GM12878 (cell line): ENCODE results near the gene ELP4. TPM values are rescaled to one million over a fixed set of nuclear protein-coding genes. Genes with fewer than 3 reads are reported as not detected.
"Not testable (repeated sequence)": the region's sequence is repeated elsewhere in the genome, so short reads cannot be mapped to it uniquely, and the experiment has no call there.

Source experiments
- ATAC-seq: fragments of 200-7000 bp; cut with Tn5 transposase; 3 replicates; pipeline ENCODE4 v1.9.1; 2020; ENCODE audit warnings: mild to moderate bottlenecking, moderate library complexity
- BruUV-seq: library from RNA; stranded (reverse); fragments of 400-500 nt; replicated peaks from 2 replicates; lab custom pipeline; 2021; lab: Mats Ljungman, UMichigan
- CTCF ChIA-PET: fragments of 300-600 bp; sonication (Branson Sonifier 250); formaldehyde crosslinking; extraction: SDS; loops from one replicate; lab custom pipeline; 2021; ENCODE audit warnings: inconsistent platforms; lab: Yijun Ruan, JAX
- POLR2A ChIA-PET: fragments of 350-600 bp; formaldehyde crosslinking; extraction: SDS; loops from one replicate; lab custom pipeline; 2021; ENCODE audit warnings: inconsistent platforms; lab: Charles Lee
- RAD21 ChIA-PET: fragments of 300-600 bp; sonication (Branson Sonifier 250); formaldehyde crosslinking; loops from one replicate; lab custom pipeline; 2023; ENCODE audit warnings: antibody characterized with exemption; ENCODE audit not compliant: unreplicated experiment; lab: Charles Lee
- SMC1A ChIA-PET: fragments of 300-600 bp; sonication (Branson Sonifier 250); formaldehyde crosslinking; loops from one replicate; lab custom pipeline; 2023; ENCODE audit not compliant: unreplicated experiment, uncharacterized antibody; lab: Charles Lee
- DNase-seq: peaks from one replicate; pipeline ENCODE4 v3.0.0-alpha.2; 2011; ENCODE audit warnings: low read depth, low spot score
- FAIRE-seq: peaks from 3 replicates; lab custom pipeline; 2011; peaks lifted over from hg19 to GRCh38; lab: Jason Lieb, UNC
- H2AFZ ChIP-seq: 2 replicates; pipeline ENCODE4 v1.6.0; 2011; ENCODE audit warnings: low read depth, low read length, control low read depth; ENCODE audit not compliant: control insufficient read depth
- H3K27ac ChIP-seq: 2 replicates; pipeline ENCODE4 v1.5.1; 2011; ENCODE audit warnings: control low read depth; ENCODE audit not compliant: control insufficient read depth, insufficient read depth
- H3K27me3 ChIP-seq, 2 experiments: replicated peaks in 1 of 2; 2 replicates each; pipeline versions ENCODE4 v1.6.0 to v1.6.1; 2011; ENCODE audit warnings: low read length in 1 of 2; ENCODE audit not compliant: control insufficient read depth in 2 of 2, insufficient read depth in 2 of 2
- H3K36me3 ChIP-seq, 2 experiments: 2 replicates each; pipeline ENCODE4 v1.5.1; 2011; ENCODE audit warnings: low read length in 1 of 2; ENCODE audit not compliant: control insufficient read depth in 2 of 2, insufficient read depth in 2 of 2
- H3K4me1 ChIP-seq: 2 replicates; pipeline ENCODE4 v1.6.1; 2011; ENCODE audit warnings: mild to moderate bottlenecking, low read length, moderate library complexity, mixed read lengths; ENCODE audit not compliant: control insufficient read depth, insufficient read depth
- H3K4me2 ChIP-seq: 2 replicates; pipeline ENCODE4 v1.6.0; 2011; ENCODE audit warnings: control low read depth; ENCODE audit not compliant: control insufficient read depth, insufficient read depth
- H3K4me3 ChIP-seq: fragments of 200-600 bp; sonication (generic); 2 replicates; pipeline ENCODE4 v1.5.1; 2016
- H3K79me2 ChIP-seq: 2 replicates; pipeline ENCODE4 v1.6.0; 2011; ENCODE audit warnings: low read length; ENCODE audit not compliant: control insufficient read depth, insufficient read depth
- H3K9ac ChIP-seq: 2 replicates; pipeline ENCODE4 v1.8.0; 2011; ENCODE audit warnings: low read length, control low read depth, mixed read lengths; ENCODE audit not compliant: control insufficient read depth, insufficient read depth
- H3K9me3 ChIP-seq: replicated peaks from 3 replicates; pipeline ENCODE4 v1.5.1; 2011; ENCODE audit warnings: mild to moderate bottlenecking, low read length; ENCODE audit not compliant: control insufficient read depth, insufficient read depth
- H4K20me1 ChIP-seq: 2 replicates; pipeline ENCODE4 v1.6.0; 2011; ENCODE audit not compliant: control insufficient read depth, insufficient read depth
- CBX5 ChIP-seq: sonication (generic); IDR thresholded peaks from 2 replicates; pipeline ENCODE4 v1.6.1; 2016; ENCODE audit warnings: low read depth, moderate library complexity, mild to moderate bottlenecking, inconsistent platforms
- IKZF1 ChIP-seq: fragments of 450-650 bp; conservative IDR thresholded peaks from 2 replicates; pipeline ENCODE4 v1.6.1; 2017; ENCODE audit warnings: antibody characterized with exemption, mild to moderate bottlenecking
- IKZF2 ChIP-seq, 2 experiments: fragments of 450-650 bp; IDR thresholded peaks; 2 replicates each; pipeline ENCODE4 v1.6.1; 2017; ENCODE audit warnings: mild to moderate bottlenecking in 2 of 2, moderate library complexity in 2 of 2
- MEF2A ChIP-seq: IDR thresholded peaks from 2 replicates; pipeline ENCODE4 v1.6.1; 2011; ENCODE audit warnings: low read depth, mild to moderate bottlenecking, low read length, moderate library complexity; ENCODE audit not compliant: insufficient read depth
- MTA2 ChIP-seq: fragments of 450-650 bp; IDR thresholded peaks from 2 replicates; pipeline ENCODE4 v1.6.1; 2016; ENCODE audit warnings: low read depth, mild to moderate bottlenecking, moderate library complexity
- NR2C1 ChIP-seq: fragments of 450-650 bp; IDR thresholded peaks from 2 replicates; pipeline ENCODE4 v1.6.1; 2017; ENCODE audit warnings: antibody characterized with exemption, mild to moderate bottlenecking, moderate library complexity
- SUPT20H ChIP-seq: IDR thresholded peaks from 2 replicates; pipeline ENCODE4 v1.6.1; 2011; ENCODE audit warnings: low read depth, mild to moderate bottlenecking, low read length, moderate library complexity, borderline replicate concordance; ENCODE audit not compliant: control insufficient read depth
- WGBS: methylation state at CpG from one replicate; pipeline ENCODE4 v1.1.6; 2016; ENCODE audit warnings: low lambda C conversion rate; ENCODE audit not compliant: insufficient replicate concordance, insufficient coverage; ENCODE audit errors: missing lambda C conversion rate; 5-methylcytosine and 5-hydroxymethylcytosine counted together
- in situ Hi-C: fragments of 300-500 bp; cut with MboI; formaldehyde crosslinking; loops from 9 replicates; pipeline ENCODE4 v1.14.3; 2018; ENCODE audit warnings: mixed read lengths
- intact Hi-C: fragments of 100-400 bp; cut with micrococcal nuclease; formaldehyde crosslinking; loops from one replicate; pipeline ENCODE4 v1.14.2; 2022; ENCODE audit not compliant: unreplicated experiment
- polyA plus RNA-seq, 11 experiments: library from polyadenylated mRNA; depleted of rRNA in 4 of 11; unstranded in 6 of 11; stranded (reverse) in 5 of 11; fragments of >200 nt; fragmentation: Nextera tagmentation in 4 of 11; fragmentation: Illumina TruSeq in 1 of 11; extraction: Ambion mirVana in 4 of 11; extraction: Trizol in 1 of 11; gene quantifications; 1 replicate in 1 of 11; 2 replicates in 10 of 11; pipeline versions ENCODE4 v1.2.1 to v1.2.3, GENCODE V29; 2011 to 2016; ENCODE audit warnings: inconsistent platforms in 2 of 11, missing spikeins in 2 of 11, low read depth in 1 of 11
- total RNA-seq, 4 experiments: library from RNA; depleted of rRNA in 3 of 4; stranded (reverse); fragments of >200 nt in 3 of 4; fragmentation: Illumina TruSeq in 1 of 4; extraction: Trizol in 1 of 4; gene quantifications; 2 replicates each; pipeline versions ENCODE4 v1.2.1 to v1.2.3, GENCODE V29; 2013 to 2021
- TF ChIP-seq, protein P1 (sequence below): fragments of 450-650 bp; formaldehyde crosslinking; IDR thresholded peaks from 2 replicates; pipeline ENCODE4 v1.4.0; 2022; ENCODE audit warnings: mild to moderate bottlenecking, moderate library complexity
- TF ChIP-seq, protein P2 (sequence below): IDR thresholded peaks from 2 replicates; pipeline ENCODE4 v1.6.1; 2012; ENCODE audit warnings: low read depth, low read length, improper control_type of control experiment
- TF ChIP-seq, protein P3 (sequence below): IDR thresholded peaks from 2 replicates; pipeline ENCODE4 v1.6.1; 2011; ENCODE audit warnings: borderline replicate concordance, low read depth, mild to moderate bottlenecking, moderate library complexity, mixed read lengths, low read length; ENCODE audit not compliant: insufficient read depth; ENCODE audit errors: extremely low read length
- TF ChIP-seq, protein P4 (sequence below): IDR thresholded peaks from 2 replicates; pipeline ENCODE4 v1.6.1; 2011; ENCODE audit warnings: borderline replicate concordance, low read depth, mild to moderate bottlenecking, moderate library complexity, low read length; ENCODE audit not compliant: insufficient read depth, poor library complexity, severe bottlenecking
- TF ChIP-seq, protein P5 (sequence below): IDR thresholded peaks from 2 replicates; pipeline ENCODE4 v1.6.1; 2011; ENCODE audit warnings: low read depth, mild to moderate bottlenecking, low read length, moderate library complexity, borderline replicate concordance; ENCODE audit errors: extremely low read depth

The ELP4 gene
- total and polyA plus RNA-seq, 10 of the 15 experiments (the other 5 are each of a cell fraction or from before 2014, with no cell fraction given), result 17.7 to 36.1 (median 27.0) TPM

DNA sequence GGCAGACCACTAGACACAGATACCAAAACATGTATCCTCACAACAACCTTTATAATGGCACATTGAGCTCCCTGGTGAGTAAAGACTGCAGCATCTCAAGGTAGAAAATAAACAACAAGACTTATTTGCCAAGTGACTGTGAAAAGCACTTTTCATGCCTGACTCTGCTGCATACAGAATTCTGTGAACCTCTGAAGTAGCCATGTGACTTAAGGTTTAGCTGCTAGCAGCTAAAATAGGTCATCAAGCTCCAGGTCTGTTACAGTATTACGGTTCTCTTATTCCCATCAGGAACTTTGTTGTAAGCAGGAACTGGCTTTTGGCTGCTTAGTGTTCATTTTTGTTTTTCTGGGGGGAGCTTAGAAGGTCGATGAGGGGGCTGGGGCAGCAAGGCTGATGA lies 162.1 kb downstream of the ELP4 start (continued):
- TF ChIP-seq, protein P1, sequence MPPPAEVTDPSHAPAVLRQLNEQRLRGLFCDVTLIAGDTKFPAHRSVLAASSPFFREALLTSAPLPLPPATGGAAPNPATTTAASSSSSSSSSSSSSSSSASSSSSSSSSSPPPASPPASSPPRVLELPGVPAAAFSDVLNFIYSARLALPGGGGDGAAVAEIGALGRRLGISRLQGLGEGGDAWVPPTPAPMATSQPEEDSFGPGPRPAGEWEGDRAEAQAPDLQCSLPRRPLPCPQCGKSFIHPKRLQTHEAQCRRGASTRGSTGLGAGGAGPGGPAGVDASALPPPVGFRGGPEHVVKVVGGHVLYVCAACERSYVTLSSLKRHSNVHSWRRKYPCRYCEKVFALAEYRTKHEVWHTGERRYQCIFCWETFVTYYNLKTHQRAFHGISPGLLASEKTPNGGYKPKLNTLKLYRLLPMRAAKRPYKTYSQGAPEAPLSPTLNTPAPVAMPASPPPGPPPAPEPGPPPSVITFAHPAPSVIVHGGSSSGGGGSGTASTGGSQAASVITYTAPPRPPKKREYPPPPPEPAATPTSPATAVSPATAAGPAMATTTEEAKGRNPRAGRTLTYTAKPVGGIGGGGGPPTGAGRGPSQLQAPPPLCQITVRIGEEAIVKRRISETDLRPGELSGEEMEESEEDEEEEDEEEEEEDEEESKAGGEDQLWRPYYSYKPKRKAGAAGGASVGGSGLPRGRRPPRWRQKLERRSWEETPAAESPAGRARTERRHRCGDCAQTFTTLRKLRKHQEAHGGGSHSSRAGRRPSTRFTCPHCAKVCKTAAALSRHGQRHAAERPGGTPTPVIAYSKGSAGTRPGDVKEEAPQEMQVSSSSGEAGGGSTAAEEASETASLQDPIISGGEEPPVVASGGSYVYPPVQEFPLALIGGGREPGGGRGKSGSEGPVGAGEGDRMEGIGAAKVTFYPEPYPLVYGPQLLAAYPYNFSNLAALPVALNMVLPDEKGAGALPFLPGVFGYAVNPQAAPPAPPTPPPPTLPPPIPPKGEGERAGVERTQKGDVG (CRISPR knock-in tag), result no peak
- no peak for TF ChIP-seq IKZF2 (IDR thresholded peaks at IDR 0.05)
- TF ChIP-seq, protein P2, sequence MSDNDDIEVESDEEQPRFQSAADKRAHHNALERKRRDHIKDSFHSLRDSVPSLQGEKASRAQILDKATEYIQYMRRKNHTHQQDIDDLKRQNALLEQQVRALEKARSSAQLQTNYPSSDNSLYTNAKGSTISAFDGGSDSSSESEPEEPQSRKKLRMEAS, result no peak
- TF ChIP-seq CBX5, result no peak
- TF ChIP-seq, protein P3, sequence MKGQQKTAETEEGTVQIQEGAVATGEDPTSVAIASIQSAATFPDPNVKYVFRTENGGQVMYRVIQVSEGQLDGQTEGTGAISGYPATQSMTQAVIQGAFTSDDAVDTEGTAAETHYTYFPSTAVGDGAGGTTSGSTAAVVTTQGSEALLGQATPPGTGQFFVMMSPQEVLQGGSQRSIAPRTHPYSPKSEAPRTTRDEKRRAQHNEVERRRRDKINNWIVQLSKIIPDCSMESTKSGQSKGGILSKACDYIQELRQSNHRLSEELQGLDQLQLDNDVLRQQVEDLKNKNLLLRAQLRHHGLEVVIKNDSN, result no peak
- no peak for TF ChIP-seq MTA2
- TF ChIP-seq MEF2A, result no peak
- no peak for TF ChIP-seq NR2C1
- TF ChIP-seq SUPT20H, result no peak
- TF ChIP-seq, protein P4, sequence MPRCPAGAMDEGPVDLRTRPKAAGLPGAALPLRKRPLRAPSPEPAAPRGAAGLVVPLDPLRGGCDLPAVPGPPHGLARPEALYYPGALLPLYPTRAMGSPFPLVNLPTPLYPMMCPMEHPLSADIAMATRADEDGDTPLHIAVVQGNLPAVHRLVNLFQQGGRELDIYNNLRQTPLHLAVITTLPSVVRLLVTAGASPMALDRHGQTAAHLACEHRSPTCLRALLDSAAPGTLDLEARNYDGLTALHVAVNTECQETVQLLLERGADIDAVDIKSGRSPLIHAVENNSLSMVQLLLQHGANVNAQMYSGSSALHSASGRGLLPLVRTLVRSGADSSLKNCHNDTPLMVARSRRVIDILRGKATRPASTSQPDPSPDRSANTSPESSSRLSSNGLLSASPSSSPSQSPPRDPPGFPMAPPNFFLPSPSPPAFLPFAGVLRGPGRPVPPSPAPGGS, result no peak
- TF ChIP-seq, protein P5, sequence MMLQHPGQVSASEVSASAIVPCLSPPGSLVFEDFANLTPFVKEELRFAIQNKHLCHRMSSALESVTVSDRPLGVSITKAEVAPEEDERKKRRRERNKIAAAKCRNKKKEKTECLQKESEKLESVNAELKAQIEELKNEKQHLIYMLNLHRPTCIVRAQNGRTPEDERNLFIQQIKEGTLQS, result no peak
- no peak for TF ChIP-seq IKZF1

DNA sequence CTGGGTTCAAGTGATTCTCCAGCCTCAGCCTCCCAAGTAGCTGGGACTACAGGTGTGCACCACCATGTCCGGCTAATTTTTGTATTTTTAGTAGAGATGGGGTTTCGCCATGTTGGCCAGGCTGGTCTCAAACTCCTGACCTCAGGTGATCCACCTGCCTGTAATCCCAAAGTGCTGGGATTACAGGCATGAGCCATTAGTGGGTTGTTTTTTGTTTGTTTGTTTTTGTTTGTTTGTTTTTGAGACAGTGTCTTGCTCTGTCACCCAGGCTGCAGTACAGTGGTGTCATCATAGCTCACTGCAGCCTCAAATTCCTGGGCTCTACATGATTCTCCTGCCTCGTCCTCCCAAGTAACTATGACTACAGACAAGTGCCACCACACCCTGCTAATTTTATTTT lies 163.5 kb downstream of the ELP4 start:
- H3K9me3 ChIP-seq, ATAC-seq, DNase-seq, intact Hi-C loops, H4K20me1 ChIP-seq, FAIRE-seq, H3K79me2 ChIP-seq, H3K27ac ChIP-seq, POLR2A ChIA-PET, H2AFZ ChIP-seq, BruUV-seq, H3K27me3 ChIP-seq, RAD21 ChIA-PET, H3K4me2 ChIP-seq, H3K36me3 ChIP-seq, H3K4me1 ChIP-seq, in situ Hi-C loops, H3K4me3 ChIP-seq, H3K9ac ChIP-seq: not testable (repeated sequence)
- ChIA-PET SMC1A (interaction anchor here (2.3 kb wide), 1 partner anchor 9 kb away, joined by 12 read pairs; no protein-coding TSS in a partner anchor), CTCF (interaction anchor here (1.1 to 1.5 kb wide), 2 partner anchors 10 to 15 kb away, joined by 3 read pairs; no protein-coding TSS in a partner anchor)
- 94% methylated on average over 3 of the region's 3 CpGs for WGBS
